Measurements from ENCODE around the gene DCHS1.

- TF ChIP-seq, protein P1, sequence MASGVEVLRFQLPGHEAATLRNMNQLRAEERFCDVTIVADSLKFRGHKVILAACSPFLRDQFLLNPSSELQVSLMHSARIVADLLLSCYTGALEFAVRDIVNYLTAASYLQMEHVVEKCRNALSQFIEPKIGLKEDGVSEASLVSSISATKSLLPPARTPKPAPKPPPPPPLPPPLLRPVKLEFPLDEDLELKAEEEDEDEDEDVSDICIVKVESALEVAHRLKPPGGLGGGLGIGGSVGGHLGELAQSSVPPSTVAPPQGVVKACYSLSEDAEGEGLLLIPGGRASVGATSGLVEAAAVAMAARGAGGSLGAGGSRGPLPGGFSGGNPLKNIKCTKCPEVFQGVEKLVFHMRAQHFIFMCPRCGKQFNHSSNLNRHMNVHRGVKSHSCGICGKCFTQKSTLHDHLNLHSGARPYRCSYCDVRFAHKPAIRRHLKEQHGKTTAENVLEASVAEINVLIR (CRISPR knock-in tag; IDR thresholded peaks at IDR 0.05): no peak
- TF ChIP-seq IFI16 (CRISPR knock-in tag; IDR thresholded peaks at IDR 0.05): no peak
- TF ChIP-seq SRSF9 (IDR thresholded peaks at IDR 0.05; ENCODE audit: borderline replicate concordance, low read depth, low read length): no peak
- no peak for TF ChIP-seq BRD4 (IDR thresholded peaks at IDR 0.05)
- no peak for TF ChIP-seq BHLHE40 (IDR thresholded peaks at IDR 0.05; ENCODE audit: low read length)
- TF ChIP-seq, protein P2, sequence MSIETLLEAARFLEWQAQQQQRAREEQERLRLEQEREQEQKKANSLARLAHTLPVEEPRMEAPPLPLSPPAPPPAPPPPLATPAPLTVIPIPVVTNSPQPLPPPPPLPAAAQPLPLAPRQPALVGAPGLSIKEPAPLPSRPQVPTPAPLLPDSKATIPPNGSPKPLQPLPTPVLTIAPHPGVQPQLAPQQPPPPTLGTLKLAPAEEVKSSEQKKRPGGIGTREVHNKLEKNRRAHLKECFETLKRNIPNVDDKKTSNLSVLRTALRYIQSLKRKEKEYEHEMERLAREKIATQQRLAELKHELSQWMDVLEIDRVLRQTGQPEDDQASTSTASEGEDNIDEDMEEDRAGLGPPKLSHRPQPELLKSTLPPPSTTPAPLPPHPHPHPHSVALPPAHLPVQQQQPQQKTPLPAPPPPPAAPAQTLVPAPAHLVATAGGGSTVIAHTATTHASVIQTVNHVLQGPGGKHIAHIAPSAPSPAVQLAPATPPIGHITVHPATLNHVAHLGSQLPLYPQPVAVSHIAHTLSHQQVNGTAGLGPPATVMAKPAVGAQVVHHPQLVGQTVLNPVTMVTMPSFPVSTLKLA (conservative IDR thresholded peaks at IDR 0.05): no peak
- peak; percentile 73 for TF ChIP-seq HMBOX1 (IDR thresholded peaks at IDR 0.05)
- TF ChIP-seq, protein P3, sequence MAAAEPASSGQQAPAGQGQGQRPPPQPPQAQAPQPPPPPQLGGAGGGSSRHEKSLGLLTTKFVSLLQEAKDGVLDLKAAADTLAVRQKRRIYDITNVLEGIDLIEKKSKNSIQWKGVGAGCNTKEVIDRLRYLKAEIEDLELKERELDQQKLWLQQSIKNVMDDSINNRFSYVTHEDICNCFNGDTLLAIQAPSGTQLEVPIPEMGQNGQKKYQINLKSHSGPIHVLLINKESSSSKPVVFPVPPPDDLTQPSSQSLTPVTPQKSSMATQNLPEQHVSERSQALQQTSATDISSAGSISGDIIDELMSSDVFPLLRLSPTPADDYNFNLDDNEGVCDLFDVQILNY (CRISPR knock-in tag; IDR thresholded peaks at IDR 0.05): no peak
These were observed 12.2 kb upstream of the DCHS1 start for GRCh38 chr11:6667733-6668374.

Measured in K562 (cell line).